ENCODE results near the gene BAZ1B.

DNA sequence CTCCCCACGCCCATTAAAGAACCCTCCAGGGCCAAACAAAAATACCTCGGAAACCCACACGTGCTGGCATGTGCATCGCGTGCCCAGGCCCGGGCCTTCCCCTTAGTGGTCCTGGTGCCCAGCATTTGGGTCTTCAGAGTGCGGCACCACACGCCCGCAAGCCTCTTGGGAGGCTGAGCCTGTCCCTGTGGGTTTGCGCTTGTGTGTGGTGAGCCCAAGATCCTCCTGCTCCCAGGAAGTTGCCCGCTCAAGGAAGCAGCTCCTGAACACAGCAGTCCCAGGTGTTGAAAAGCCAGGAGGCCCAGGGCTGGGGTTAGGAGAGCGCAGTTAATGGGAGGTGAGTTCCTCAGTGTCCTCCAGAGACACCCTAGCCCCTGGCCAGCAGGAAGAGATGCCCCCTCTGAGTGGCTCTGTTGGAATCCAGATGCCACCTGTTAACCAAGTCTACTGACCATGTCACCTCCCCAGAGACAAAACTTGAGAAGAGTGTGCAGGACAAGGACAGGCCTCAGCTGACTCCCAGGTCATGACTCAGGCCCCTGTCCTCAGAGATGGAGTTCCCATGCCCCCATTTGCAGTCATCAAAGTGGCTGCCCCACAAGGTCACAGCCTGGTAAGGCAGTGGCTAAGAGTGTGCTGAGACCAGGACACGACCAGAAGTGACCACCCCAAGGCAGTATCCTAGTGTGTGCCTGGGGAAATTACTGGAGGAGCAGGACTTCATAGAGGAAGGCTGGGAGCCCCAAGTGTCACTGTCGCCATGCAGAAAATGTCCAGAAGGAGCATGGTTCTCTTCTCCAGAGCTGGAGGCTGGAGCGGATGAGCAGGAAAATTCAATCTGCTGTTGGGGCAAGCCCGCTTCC is 83.3 kb downstream of the BAZ1B start:
- TF ChIP-seq CTCF (IDR thresholded peaks at IDR 0.05), result no peak
- TF ChIP-seq POLR2A (IDR thresholded peaks at IDR 0.05), result no peak

All from esophagus squamous epithelium (tissue), 4 donors.